ENCODE data around the gene SP2. TPM values are rescaled to one million over a fixed set of nuclear protein-coding genes. Genes with fewer than 3 reads are reported as not detected.

Gene SP2
- total RNA-seq, 4 donors from 2014 or later: 2.2 to 9.2 (median 5.9) TPM

DNA sequence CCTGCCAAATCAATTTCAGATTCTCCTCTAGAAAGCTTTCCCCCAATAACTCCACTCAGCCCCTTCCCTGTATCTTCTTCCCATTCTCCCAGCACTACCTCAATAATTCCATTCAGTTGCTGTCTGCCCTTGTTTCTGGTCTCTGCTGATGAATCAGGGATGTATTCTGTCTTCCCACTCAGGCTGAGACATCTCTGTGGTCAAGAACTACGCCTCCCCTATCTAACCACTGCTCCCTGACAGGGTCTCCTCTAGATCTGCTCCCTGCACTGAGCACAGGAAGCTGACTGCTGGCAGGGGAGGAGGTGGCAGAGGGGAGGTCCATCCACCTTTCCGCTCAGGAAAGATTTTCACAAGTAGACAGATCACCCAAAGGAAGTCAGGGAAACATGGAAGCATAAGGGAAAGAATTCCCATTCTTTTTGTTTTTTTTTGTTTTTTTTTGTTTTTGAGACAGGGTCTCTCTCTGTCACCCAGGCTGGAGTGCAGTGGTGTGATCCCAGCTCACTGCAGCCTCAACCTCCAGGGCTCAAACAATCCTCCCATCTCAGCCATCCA is 16.9 kb upstream of the SP2 start:
- TF ChIP-seq, protein P1, sequence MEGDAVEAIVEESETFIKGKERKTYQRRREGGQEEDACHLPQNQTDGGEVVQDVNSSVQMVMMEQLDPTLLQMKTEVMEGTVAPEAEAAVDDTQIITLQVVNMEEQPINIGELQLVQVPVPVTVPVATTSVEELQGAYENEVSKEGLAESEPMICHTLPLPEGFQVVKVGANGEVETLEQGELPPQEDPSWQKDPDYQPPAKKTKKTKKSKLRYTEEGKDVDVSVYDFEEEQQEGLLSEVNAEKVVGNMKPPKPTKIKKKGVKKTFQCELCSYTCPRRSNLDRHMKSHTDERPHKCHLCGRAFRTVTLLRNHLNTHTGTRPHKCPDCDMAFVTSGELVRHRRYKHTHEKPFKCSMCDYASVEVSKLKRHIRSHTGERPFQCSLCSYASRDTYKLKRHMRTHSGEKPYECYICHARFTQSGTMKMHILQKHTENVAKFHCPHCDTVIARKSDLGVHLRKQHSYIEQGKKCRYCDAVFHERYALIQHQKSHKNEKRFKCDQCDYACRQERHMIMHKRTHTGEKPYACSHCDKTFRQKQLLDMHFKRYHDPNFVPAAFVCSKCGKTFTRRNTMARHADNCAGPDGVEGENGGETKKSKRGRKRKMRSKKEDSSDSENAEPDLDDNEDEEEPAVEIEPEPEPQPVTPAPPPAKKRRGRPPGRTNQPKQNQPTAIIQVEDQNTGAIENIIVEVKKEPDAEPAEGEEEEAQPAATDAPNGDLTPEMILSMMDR (IDR thresholded peaks at IDR 0.05; ENCODE audit: low read depth): no peak

DNA sequence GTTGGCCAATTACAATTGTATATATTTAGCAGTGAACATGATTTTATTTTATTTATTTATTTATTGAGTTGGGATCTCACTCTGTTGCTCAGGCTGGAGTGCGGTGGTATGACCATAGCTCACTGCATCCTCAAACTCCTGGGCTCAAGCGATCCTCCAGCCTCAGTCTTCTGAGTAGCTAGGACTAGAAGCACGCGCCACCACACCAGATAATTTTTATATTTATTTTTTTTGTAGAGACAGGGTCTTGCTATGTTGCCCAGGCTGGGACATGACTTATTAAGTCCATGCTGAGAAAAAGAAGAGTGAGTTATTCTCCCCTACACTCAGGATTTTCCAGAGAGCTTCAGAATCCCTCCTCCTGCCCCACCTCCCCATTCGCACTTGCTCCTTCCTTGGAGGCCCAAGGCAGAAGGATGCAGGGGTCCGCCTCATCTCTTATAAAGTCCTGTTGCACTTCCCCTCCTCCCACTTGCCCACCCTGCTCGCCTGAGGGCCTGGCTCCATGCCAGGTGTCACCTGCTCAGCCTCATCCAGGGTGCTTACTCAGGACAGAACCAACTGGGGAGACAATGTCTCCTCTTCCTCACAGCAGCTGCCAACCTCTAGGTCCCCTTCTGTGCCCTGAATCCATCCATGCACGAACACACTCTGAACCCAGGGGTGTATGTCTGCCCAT is 16.1 kb upstream of the SP2 start:
- TF ChIP-seq, protein P1 (IDR thresholded peaks at IDR 0.05; ENCODE audit: low read depth): no peak

DNA sequence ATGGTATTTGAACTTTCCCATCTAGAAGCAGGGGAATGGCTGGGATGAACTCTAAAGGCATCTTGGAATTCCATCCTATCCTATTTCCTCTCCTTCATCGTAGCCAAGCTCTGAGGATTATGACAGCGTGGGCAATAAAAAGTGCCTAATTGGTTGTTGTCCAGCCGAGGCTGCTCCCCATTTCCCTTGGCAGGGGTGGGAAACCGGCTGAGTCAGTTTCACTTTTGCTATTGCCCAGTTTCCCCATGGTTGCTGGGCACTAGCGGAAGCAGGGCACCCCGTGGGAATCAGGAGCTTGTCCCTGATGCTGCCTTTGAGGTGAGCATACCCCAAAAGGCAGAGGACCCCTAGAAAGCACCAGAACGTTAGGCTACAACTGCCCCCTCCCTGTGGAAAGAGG is 13.8 kb upstream of the SP2 start:
- TF ChIP-seq, protein P1 (IDR thresholded peaks at IDR 0.05; ENCODE audit: low read depth): no peak

DNA sequence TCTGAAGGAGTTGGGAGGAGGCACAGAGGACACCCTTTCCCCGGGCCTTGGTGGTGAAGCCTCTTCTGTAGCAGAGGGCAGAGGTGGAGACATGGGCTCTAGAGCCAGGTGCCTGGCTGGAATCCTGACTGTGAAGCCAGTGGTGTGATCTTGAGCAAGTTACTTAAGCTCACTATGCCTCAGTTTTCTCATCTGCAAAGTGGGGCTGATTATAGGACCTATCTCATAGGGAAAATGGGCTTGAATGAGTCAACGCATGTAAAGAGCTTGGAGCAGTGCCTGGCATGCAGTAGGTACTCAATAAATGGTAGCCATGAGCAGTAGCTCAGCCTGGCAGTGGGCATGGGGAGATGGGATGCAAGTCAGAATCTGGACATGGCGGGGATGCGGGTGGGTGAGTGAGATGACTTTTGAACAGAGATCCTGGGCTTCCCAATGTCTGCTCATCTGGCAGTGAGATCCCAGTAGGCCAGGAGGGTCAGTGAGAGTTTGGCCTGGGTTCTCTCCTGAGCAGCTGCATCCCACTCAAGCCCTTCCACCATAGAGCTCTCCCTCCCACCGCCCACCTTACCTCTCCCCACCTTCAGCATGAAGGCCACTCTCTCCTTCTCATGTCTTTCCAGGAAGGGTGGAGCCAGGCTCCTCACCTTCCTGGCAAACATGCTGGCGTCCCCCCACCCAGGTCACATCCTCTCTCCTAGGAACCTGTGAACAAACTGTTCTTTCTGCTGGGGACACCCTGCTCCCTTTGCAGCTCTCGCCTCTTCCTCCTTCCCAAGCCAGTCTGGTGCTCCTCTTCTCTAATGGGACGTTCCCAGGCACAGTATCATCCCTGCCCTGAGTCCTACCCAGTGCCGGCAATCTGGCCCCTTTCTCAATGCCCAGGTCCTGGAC is 13.1 kb upstream of the SP2 start:
- TF ChIP-seq, protein P1 (IDR thresholded peaks at IDR 0.05; ENCODE audit: low read depth): no peak

DNA sequence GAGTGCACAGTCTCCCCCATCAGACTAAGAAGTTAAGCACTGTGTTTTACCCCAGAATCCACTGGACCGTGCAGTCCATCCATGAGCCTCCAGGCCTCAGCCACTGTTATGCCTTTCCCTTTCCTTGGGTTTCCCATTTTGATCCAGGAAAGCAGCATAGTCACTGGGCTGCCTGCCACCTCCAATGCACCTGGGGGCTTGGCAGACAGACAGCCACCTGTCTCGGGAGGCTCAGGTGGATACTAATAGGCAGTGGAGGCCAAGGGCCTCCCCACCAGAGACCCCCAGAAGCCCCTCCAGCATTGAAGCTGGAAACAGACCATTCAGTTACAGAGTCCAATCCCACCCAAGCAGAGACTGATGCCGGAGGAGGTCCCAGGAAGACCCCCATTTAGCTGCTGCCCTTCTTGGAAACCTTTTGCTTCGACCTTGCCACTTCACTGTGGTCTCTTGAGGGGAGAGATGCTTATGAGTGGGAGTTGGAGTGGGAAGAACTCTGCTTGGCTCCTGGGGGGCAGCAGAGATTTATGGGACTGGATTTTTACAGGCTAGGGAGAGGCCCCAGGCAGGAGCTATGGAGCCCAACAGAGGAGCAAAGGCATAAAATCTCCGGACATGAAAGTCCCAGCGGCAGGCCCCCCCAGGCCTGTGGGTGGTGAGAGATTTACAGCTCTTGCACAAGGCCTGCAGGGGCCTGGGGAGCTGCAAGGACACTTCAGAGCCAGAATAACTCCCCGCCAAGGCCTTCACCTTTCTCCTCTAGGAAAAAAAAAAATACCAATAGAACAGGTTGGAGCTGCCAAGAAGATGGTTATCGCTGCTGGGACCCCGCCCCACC is 12.2 kb upstream of the SP2 start:
- TF ChIP-seq, protein P1 (IDR thresholded peaks at IDR 0.05; ENCODE audit: low read depth): no peak

DNA sequence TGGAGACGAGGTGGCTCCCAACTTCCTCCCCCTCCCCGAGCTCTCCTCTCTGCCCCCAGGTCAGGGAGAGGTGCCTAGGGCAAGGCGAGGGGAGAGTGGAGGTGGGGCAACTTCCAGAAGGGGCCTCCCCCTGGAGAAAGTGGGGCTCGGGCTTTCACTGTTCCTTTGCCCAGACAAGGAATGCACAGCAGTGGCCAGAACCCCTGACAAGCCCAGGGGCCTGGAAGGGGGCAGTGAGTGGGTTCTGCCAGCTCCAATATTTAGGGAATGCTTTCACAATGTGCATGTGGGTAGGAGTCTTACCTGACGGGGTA is 11.7 kb upstream of the SP2 start:
- TF ChIP-seq, protein P1 (IDR thresholded peaks at IDR 0.05; ENCODE audit: low read depth): no peak
